HG03439 (cell line): Measurements from ENCODE around the gene BPIFB2.
"Not testable (repeated sequence)": the region's sequence is repeated elsewhere in the genome, so short reads cannot be mapped to it uniquely, and the experiment has no call there.

ENCODE experiments used
- ATAC-seq: cut with Tn5 transposase; IDR thresholded peaks from one replicate; pipeline ENCODE4 v1.9.1; 2021; ENCODE audit warnings: mild to moderate bottlenecking, moderate library complexity; ENCODE audit not compliant: unreplicated experiment

The BPIFB2 gene, protein sequence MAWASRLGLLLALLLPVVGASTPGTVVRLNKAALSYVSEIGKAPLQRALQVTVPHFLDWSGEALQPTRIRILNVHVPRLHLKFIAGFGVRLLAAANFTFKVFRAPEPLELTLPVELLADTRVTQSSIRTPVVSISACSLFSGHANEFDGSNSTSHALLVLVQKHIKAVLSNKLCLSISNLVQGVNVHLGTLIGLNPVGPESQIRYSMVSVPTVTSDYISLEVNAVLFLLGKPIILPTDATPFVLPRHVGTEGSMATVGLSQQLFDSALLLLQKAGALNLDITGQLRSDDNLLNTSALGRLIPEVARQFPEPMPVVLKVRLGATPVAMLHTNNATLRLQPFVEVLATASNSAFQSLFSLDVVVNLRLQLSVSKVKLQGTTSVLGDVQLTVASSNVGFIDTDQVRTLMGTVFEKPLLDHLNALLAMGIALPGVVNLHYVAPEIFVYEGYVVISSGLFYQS

DNA sequence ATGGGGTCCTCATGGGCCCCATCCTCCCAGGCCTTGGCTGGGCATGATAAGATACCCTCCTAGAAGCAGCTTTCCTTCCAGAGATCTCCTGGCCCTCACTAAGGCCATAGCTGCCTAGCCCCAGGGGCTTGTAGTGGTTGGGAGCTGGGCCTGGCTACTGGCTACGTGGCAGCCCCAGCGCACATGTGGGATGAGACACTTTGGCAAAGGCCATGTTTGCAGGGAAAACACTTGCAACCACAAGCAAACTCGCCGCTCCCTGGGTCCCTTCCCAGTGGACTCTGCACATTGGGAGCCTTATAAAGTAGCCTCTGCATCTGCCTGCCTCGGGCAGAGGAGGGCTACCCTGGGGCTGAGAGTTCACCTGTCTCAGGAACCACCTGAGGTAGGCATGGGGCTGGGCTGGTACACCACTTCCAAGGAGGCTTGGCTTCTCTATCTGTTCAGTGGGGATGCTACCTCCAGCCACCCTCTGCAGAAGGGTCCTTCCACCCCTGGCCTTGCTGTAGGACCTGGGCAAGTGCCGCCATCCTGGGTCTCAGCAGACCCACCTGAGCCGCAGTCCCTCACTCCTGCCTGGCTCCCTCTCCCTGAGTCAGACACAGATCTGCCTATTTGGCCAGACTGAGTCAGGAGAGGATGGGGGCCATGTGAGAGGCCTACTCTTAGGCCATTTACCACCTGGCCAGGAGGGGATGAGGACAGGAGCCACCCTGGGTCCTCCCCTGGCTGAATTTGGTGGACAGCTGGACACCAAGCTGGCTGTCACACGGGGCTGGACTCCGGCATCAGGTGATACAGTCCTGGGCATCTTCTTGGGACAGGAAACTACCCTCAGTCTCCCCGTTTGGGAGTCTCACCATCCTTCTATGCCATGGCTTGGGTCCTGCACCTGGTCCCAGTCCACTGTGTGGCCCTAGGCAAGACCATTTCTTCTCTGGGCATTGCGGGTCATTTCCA lies at the start of gene BPIFB2:
Gene BPIFB2, plus strand, starts transcription at position 329 of the 960 bp plus-strand sequence. CDS start 871 bp downstream, outside the sequence.
- no peak for ATAC-seq

DNA sequence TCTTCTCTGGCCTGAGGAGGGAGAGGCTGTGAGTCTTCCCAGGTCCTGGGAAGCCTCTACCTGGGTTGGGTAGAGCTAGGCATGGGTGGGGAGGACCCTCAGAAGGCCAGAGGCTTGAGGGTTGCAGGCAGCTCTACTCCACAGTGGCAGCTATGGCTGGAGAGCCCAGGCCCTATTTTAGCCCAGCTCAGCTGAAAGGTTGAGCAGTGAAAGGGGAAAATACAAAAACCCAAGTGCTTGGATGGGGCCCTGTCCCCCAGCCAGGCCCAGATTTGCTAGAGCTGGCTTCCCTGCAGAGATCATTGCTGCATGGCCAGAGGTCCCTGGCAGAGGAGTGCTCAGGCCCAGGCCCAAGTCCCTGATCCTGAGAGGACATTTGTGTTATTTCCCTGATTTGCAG lies 48.9 kb upstream of the BPIFB2 start:
- ATAC-seq: no peak

DNA sequence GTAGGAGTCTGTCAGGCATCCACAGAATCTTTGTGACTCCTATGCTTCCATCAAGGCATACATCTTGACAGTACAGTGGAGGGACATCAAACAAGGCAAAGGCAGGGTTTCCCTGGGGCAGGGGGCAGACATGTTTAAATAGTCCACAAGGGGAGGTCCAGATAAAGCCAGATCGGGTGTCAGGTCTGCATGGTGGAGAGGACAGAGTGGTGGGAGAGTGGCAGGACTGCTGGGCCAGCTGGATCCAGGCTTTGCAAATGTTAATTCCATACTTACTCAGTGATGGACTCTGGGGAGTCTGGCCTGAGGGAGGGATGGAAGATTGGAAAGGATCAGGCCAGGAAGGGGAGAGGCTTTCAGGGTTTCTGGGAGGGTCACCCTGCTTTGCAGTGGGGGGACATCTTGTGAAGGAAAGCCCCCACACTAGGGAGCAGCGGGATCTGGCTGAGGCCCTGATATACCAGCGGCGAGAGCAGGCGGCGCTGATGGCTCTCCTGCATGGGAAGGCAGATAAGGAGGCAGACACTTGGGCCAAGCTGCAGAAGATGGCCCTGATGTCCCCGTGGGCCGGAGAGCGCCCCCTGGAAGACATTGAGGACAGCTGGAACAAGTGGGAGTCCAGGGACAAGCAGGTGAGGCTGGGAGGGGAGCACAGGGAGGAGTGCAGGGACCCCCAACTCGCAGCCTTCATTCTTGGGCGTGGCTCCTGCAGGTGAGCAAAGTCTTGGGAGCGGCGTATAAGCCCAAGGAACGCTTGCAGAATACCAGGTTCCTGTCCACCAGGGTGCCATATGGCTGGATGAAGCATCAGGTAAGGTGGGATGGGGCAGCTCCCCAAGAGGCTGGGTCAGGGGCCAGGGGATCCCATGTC lies 47.9 kb upstream of the BPIFB2 start:
- no peak for ATAC-seq

DNA sequence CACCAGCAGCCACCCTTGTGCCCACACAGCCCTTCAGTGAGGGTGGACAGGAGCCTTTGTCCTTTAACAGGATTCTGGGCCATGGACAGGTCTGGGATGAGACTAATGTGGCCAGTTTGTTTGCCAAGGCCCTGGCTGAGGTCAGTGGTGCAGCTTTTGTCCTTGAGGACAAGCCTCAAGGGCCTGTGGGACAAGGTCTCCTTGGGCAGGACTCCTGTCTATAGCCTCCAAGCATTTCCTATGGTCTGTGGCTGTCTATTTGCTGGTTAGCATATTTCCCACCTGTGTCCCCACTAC lies 47.3 kb upstream of the BPIFB2 start:
- no peak for ATAC-seq

DNA sequence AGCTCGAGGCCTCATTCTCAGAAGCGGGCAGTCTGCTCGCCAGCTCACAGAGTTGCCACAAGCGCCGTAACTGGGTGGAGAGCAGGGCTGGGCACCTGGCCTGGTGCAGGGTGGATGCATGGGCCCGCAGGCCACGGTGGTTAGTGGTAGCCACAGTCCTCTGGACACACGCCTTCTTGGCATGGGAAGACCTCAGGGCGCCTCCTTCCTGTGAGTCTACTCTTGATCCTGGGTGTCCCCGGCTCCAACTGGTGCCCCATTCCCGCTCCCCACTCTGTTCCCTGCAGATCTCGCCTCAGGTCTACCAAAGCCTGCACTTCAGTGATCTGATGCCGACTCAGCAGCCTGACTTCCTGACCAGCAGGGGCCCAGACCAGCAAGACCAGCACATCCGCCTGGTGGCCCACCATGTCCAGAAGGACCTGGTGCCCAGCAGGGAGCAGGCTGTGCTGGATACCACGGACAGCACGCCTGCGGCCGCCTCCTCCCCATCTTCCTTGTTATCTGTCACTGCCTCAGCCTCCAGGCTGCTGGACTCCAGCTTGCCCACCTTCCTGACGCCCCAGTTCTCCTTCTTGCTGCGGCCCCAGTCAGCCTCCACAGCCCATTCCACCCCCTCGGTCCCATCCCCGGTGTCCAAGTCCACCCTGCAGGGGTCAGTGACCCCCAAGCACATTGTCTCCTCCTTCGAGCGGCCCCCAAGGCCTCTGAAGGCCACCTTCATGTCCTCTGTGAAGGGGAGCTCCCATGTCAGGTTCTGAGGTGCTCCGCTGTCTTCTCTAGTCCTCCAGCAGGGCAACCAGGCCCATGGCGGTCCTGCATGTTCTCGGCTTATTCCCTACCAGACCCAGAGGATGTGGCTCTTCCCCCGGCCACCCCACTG lies 46.4 kb upstream of the BPIFB2 start:
- no peak for ATAC-seq

DNA sequence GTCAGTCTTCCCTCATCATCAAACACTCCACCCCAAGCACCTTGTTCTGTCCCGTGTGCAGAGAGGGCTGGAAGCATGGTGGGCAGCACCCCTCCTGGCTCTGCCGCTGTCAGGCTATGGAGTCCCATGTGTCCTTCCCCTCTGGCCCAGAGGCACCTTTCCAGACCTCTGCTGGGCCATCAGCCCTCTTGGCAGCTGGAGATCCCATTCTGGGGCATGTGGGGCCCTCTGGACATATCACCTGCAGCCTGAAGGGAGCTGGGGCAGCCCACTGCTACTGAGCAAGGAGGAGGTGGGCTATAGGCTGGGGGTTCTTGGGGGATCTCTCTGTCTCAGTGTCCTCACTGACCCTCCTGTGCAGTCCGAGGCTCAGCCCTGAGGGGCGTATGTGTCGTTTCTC lies 45.5 kb upstream of the BPIFB2 start:
- no peak for ATAC-seq

DNA sequence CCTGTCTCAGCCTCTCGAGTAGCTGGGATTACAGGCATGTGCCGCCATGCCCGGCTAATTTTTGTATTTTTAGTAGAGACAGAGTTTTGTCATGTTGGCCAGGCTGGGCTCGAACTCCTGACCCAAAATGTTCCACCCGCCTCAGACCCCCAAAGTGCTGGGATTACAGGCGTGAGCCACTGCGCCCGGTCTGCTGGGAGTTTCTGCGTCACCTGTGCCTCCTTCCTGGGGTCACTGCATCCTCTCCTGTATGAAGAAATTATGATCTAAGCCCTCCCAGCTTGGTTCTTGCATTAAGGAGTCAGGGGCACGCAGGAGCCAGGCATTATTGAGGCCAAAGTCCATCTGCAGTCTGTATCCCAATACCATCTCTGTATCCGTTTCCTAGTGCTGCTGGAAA lies 44.9 kb upstream of the BPIFB2 start:
- ATAC-seq: not testable (repeated sequence)

DNA sequence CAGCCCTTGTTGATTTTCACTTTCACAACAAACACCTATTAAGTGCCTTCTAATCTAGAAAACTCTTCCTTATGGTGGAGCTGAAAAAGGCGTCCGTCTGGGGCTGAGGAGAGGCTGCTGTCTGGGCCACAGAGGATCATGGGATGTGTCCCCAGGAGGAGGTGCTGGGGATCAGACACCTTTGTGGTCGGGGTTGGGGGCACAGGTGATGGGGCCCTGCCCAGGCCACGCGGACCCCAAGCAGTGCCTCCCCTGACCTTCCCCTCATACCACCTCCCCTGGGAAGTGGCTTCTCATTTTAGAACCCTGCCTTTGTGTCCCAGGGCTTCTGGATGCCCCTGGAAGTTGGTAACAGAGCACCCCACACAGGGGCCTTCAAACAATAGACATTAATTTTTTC lies 44.3 kb upstream of the BPIFB2 start:
- ATAC-seq: no peak

DNA sequence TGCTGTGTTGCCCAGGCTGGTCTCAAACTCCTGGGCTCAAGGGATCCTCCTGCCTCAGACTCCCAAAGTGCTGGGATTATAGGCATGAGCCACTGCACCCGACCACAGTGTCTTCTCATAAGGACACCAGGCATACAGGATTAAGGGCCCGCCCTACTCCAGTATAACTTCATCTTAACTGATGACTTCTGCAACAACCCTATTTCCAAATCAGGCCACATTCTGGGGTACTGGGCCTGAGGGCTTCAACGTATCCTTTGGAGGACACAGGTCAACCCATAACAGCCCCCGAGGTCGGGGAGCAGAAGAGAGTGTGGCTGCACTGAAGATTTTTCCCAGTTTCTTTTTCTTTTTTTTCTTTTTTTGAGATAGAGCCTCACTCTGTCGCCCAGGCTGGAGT lies 42.9 kb upstream of the BPIFB2 start:
- ATAC-seq: no peak

DNA sequence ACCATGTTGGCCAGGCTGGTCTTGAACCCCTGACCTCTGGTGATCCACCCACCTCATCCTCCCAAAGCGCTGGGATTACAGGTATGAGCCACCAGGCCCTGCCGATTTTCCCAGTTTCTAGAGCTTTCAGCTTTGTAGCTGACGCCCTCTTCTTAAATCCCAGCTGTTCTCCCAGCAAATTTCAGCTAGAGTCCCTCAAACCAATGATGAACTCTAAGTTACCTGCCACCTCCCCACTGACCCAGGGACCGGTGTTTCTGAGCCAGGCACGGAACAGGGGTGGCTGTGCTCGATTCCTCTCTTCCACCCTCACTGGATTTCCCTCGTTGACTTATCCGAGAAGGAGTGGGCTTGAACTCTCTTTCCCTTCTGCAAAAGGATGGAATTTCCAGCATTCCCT lies 42.4 kb upstream of the BPIFB2 start:
- no peak for ATAC-seq

DNA sequence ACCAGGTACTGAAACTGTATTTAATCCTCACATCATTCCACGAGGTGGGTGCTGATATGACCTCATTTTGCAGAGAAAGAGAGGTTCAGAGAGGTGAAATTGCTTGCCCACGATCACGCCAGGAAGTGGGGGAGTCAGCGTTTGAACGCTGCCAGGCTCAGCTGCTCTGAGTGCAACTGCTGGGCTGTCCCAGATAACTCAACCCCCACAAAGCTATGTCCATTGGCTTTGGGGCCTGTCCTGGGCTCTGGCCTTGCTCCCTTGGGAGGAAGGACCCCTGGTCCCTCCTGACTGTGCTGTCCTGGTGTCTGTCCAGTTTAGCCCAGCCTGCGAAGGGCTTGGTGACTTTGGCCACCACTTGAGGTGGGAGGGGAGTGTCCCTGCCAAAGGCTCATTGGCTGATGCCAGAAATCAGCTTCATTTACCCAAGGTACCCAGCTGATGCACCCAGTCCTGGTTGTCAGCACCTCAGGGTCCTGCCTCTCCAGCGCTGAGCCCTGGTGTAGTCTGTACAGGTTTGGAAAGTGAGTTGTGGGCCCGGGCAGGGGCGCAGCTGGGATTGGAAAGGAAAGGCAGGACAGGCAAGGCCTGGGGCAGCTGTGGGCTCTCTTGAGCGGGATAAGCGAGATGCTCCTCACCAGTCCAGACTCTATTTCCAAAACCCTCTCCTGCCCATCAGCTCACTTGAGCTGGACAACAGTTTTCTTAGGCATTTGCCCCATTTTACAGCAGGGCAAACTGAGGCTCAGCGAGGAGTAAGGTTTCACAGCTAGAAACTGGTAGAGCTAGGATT lies 41.7 kb upstream of the BPIFB2 start:
- no peak for ATAC-seq

DNA sequence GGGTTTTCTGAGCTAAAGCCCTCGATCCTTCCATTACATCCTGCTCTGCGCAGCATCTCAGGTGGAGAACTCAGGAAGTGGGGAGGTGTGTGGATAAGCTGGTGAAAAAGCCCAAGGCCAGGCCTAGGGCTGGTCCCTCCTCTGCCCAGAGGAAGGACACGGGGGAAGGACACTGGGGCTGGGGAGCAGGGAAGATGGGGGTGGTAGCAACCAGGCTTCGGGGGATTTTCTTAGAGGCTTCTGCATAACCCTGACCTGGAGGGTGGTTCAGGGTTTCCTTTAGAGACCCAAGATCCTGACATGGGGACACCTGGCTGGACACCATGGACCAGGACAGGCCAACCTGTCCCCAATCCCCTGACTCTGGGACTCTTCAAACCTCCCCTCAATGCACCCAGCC lies 41.1 kb upstream of the BPIFB2 start:
- no peak for ATAC-seq

DNA sequence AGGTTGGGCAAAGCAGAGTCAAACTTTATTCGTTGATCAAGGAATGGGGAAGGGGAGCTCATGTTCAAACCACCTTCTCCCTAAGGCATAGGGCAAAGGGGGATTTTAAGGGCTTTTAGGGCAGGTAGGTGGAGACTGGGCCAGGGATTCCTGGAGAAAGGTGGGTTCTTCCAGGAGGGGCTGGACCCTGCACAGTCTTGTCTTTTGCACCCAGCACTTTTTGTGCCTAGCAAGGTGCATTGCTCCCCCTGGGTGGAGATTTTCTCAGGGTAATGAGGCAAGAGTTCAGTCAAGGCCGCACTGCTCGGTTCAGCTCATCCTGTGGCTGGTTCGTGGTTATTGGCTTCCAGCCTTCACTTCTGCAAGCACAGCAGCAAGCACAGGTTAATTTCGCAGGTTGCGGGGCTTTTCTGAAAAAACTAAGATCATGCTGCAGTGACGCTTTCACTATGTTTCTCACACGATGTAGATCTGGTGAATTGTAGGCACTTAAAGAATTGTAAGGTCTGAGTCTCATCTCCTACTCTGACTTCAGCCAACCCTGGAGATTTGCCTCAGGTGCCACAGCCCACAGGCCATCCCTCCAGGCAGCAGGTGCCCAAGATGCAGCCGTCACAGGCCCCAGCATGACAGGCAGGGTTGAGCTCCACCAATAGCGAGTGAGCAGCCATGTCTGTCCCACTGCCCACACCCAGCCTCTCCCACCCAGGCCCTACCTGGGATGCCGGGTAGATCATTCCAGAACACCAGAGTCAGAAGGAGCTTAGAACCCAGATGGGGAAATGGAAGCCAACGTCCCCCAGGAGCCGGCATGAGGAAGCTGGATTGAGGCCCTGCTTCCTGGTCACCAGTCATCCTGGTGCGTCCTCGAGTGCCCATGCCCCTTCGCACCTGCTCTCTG lies 40.4 kb upstream of the BPIFB2 start:
- ATAC-seq: no peak

DNA sequence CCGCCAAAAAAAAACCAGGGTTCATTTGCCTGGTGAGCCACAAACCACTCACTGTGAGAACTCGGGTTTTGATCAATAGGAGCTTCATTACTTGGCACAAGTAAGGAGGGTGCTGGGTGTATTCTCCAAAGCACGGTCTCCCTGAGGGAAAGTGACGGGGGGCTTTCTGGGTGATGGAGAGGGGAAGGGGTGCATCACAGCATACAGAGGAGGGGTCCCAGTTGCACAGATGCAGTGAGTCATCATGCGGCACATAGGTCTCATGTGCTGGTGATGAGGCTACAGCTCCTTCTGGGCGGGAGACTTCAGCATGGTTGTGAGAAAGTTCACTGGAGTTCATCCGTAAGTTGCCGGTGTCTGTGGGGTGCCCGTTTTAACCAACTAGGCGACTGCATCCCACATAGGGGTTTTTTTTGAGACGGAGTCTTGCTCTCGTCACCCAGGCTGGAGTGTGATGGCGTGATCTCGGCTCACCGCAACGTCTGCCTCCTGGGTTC lies 39.5 kb upstream of the BPIFB2 start:
- ATAC-seq: no peak

DNA sequence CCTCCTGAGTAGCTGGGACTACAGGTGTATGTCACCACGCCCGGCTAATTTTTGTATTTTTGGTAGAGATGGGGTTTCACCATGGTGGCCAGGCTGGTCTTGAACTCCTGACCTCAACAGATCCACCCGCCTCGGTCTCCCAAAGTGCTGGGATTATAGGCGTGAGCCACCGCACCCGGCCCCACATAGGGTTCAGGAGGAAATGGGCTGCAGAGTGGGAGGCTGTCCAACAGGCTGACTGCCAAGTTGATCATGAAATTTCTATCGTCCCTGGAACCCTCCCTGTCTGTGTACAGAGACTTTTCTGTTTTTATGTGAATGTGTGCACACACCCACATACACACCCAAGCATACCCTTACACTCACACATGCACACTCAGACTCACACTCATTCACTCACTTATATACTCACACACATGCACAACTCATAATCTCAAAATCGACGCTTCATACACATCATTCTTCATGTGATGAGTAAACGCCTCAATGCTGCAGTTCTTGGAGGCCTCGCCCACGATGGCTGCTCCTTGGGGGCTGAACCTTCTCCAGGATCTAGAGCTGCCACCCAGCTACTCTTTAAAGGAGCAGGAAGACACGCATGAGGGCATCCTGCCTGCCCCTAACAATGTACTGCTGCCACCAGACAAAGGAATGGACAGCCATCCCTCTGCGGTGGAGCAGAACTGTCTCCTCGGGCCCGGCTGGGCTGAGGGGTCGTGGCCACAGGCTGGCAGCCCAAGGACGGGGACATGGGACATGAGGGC lies 38.8 kb upstream of the BPIFB2 start:
- ATAC-seq: no peak

DNA sequence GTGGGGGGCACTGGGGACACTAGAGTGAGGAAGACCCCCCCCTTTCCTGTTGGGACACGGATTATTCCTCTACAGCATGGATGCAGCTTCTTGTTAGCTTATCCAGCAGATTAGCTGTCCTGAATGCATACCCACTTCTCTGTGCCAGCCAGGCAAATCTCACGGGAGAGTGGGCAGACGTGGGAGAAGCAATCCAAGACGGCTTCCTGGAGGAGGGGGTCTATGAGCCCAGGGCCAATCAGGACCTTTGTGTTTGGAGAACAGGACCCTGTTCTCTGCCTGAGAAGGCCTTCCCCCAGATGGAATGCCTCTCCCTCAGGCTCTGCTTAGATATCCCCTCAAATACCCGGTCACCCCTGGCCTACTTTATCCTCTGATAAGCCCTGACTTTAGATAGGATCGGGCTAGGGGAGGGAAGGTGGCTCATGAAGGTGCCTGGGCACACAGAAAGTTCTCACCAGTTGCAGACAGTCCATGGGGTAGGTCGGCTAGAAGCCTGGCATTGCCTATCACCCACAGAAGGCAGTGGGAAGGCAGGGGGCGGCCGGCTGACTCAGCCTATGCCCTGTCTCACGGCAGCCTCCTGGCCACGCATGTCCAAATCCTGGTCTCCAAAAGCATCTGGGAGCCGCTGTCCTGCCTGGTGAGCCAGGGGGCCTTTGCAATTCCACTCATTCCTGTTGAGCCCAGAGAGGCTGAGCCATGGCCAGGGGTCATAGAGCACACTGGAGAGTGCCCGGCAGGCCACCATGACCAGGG lies 38.0 kb upstream of the BPIFB2 start:
- ATAC-seq: no peak
